LNCaP clone FGC (cell line): ENCODE results near the gene PPP3R1.

ENCODE experiments used
- DNase-seq: peaks from one replicate; pipeline ENCODE4 v3.0.0-alpha.2; 2011; ENCODE audit warnings: low read depth
- H3K4me3 ChIP-seq: 2 replicates; pipeline ENCODE4 v1.5.1; 2011; ENCODE audit warnings: mild to moderate bottlenecking, low read depth, low read length, control low read depth
- TF ChIP-seq, protein P1 (sequence below): IDR thresholded peaks from 2 replicates; pipeline ENCODE4 v1.5.1; 2012; ENCODE audit warnings: mild to moderate bottlenecking; ENCODE audit not compliant: control insufficient read depth, insufficient read depth; ENCODE audit errors: extremely low read depth

The PPP3R1 gene

DNA sequence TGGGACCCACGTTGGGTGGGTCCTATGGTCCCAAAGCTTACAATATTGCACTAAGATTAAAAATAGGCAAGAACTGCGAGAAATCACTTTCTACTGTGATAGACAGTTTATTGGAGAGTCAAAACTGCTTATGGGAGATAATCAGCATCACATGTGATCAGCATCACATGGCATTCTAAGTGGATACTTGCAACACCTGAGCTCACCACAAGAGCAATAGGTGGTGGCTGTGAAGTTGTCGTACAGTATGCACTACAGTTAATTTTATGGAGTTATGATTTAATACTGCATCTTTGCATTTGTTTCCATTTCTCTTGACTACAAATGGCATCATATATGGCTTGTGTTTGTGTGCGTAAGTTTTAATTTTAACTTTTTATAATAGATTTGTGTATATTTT is 83.0 kb downstream of the PPP3R1 start:
- DNase-seq, result no peak
- H3K4me3 ChIP-seq, result no peak overlapping the region
- TF ChIP-seq, protein P1, sequence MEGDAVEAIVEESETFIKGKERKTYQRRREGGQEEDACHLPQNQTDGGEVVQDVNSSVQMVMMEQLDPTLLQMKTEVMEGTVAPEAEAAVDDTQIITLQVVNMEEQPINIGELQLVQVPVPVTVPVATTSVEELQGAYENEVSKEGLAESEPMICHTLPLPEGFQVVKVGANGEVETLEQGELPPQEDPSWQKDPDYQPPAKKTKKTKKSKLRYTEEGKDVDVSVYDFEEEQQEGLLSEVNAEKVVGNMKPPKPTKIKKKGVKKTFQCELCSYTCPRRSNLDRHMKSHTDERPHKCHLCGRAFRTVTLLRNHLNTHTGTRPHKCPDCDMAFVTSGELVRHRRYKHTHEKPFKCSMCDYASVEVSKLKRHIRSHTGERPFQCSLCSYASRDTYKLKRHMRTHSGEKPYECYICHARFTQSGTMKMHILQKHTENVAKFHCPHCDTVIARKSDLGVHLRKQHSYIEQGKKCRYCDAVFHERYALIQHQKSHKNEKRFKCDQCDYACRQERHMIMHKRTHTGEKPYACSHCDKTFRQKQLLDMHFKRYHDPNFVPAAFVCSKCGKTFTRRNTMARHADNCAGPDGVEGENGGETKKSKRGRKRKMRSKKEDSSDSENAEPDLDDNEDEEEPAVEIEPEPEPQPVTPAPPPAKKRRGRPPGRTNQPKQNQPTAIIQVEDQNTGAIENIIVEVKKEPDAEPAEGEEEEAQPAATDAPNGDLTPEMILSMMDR, result no peak

DNA sequence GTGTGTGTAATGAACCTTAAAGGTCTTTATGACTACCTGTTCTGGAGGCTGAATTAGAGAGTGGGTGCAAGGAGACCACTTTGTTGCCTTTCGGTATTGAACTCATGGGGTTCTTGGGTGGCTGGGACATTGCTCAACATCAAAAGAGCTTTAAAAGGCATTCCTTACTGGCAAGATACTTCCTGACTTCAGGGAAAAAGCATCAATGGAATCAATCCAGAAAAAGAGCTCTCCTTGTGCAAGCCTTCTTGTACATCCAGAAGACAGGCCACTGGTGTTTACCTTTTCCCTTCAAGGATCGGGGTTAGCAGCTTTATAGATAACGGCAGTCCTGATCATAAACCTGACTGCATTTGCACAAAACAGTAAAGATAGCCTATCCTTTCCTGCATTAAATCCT is 85.1 kb downstream of the PPP3R1 start:
- TF ChIP-seq, protein P1, result no peak
- DNase-seq, result no peak
- no peak overlapping the region for H3K4me3 ChIP-seq

DNA sequence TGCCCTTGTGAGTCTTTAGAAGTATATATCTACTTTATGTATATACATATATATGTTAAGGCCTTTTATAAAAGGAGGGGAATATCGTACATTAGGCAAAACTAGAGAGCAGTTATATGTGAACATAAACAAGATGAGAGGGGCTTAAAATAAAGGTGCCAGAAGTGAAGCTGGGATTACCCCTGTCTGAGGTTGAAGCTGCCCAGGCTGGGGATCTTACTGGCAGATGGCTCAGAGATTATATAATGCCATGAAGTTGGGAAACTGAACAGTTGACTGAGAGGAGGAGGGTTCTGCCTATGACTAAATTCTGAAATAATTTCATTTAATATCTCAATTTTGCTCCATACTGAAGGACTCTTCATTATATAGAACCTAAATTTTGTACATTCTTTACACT is 88.7 kb downstream of the PPP3R1 start:
- TF ChIP-seq, protein P1, result no peak
- no peak for DNase-seq

DNA sequence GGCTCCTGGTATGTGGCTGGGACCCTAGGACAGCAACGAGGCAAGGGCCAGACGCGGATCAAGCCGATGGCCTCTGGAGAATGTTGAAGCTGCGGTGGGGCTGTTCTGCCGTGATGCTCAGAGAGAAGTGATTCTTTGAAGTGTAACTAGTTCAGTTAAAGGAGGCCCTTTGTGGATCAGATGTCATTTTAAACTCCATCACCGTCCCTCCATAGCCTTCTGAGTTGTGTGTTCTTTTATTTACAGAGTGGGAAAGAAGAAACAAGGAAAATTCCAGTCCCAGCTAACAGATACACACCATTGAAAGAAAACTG is 94.2 kb downstream of the PPP3R1 start:
- TF ChIP-seq, protein P1, result no peak
- no peak for DNase-seq
- H3K4me3 ChIP-seq, result peak overlapping the region; percentile 84

More for the DNA sequence above, 88.7 kb downstream of the PPP3R1 start:
- H3K4me3 ChIP-seq, result no peak overlapping the region

DNA sequence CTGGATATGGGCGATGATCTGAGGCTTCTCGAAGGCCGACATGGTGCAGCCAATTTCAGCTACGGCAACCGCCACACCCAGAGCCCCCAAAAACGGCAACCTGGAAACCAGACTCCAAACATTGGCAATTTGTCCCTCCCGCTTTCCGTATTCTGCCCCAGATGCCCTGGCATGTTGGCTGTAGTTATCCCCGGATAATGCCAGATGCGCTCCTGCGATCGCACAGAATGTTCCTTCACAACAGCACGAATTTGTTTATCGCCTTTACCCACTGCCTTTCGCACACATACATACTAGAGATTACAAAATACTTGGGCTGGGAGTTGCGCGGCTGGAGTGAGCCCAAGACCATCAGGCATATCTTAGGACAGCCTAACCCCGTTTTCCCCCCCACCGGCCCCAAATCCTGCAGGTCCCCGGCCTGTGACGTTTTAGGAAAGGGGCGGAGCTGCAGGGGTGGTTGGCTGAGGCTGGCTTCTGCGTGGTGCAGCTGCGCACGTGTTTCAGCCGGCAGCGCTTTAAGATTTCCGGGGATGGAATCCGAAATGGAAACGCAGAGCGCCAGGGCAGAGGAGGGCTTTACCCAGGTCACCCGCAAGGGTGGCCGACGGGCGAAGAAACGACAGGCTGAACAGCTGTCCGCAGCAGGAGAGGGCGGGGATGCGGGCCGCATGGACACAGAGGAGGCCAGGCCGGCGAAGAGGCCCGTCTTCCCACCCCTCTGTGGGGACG is 94.8 kb downstream of the PPP3R1 start, which contains the start of gene PNO1:
PNO1 (plus strand) TSS at position 487 of the 732 bp plus-strand sequence; CDS start at position 534, 47 bp downstream.
- H3K4me3 ChIP-seq, result peak within 1 kb of the TSS; percentile 84
- TF ChIP-seq, protein P1, result no peak
- DNase-seq, result peak; percentile 69

DNA sequence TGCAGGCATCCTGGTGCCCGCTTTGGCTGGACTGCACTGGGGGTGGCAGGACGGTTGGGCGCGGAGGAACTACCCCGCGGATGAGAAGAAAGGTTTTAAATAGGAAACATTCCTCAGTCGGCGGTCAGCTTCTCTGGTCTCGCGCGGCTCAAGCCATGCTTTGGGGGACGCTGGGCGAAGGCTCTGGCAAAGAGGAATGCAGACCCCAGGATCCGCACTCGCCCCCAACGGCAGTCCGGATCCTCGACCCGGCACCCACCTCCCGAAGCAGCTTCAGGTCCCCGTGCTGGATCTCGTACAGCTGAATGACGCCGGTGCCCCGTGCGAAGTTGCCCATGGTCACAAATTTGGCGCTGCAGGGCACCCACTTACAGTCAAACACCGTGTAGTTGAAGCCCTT is 95.3 kb downstream of the PPP3R1 start:
- TF ChIP-seq, protein P1, result no peak
- no peak for DNase-seq
- peak overlapping the region; percentile 84 for H3K4me3 ChIP-seq

DNA sequence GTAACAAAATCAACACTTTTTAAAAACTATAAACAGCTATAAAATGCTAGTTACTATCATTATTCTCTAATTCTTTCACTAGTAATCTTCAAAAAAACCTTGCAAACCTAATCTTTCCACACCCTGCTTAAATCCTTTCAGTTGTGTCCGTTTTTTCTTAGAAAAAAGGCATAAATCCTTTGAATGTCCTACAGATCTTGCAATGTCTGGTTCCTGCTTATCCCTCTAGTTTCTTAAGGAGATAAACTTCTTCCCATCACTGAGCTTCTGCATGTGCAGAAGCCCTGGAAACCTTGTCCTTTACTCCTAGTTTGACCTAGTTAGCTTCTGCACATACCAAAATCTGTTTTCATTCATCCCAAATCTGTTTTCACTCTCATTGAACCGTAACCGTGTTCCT is 95.9 kb downstream of the PPP3R1 start:
- TF ChIP-seq, protein P1, result no peak
- H3K4me3 ChIP-seq, result peak overlapping the region; percentile 84
- DNase-seq, result no peak
